GM12878 (cell line): ENCODE results near the gene FCHSD2. TPM values are rescaled to one million over a fixed set of nuclear protein-coding genes. Genes with fewer than 3 reads are reported as not detected.

Source experiments
- ATAC-seq: fragments of 200-7000 bp; cut with Tn5 transposase; 3 replicates; pipeline ENCODE4 v1.9.1; 2020; ENCODE audit warnings: mild to moderate bottlenecking, moderate library complexity
- BruUV-seq: library from RNA; stranded (reverse); fragments of 400-500 nt; replicated peaks from 2 replicates; lab custom pipeline; 2021; lab: Mats Ljungman, UMichigan
- CTCF ChIA-PET: fragments of 300-600 bp; sonication (Branson Sonifier 250); formaldehyde crosslinking; extraction: SDS; loops from one replicate; lab custom pipeline; 2021; ENCODE audit warnings: inconsistent platforms; lab: Yijun Ruan, JAX
- POLR2A ChIA-PET: fragments of 350-600 bp; formaldehyde crosslinking; extraction: SDS; loops from one replicate; lab custom pipeline; 2021; ENCODE audit warnings: inconsistent platforms; lab: Charles Lee
- RAD21 ChIA-PET: fragments of 300-600 bp; sonication (Branson Sonifier 250); formaldehyde crosslinking; loops from one replicate; lab custom pipeline; 2023; ENCODE audit warnings: antibody characterized with exemption; ENCODE audit not compliant: unreplicated experiment; lab: Charles Lee
- SMC1A ChIA-PET: fragments of 300-600 bp; sonication (Branson Sonifier 250); formaldehyde crosslinking; loops from one replicate; lab custom pipeline; 2023; ENCODE audit not compliant: unreplicated experiment, uncharacterized antibody; lab: Charles Lee
- DNase-seq: peaks from one replicate; pipeline ENCODE4 v3.0.0-alpha.2; 2011; ENCODE audit warnings: low read depth, low spot score
- FAIRE-seq: peaks from 3 replicates; lab custom pipeline; 2011; peaks lifted over from hg19 to GRCh38; lab: Jason Lieb, UNC
- H2AFZ ChIP-seq: 2 replicates; pipeline ENCODE4 v1.6.0; 2011; ENCODE audit warnings: low read depth, low read length, control low read depth; ENCODE audit not compliant: control insufficient read depth
- H3K27ac ChIP-seq: 2 replicates; pipeline ENCODE4 v1.5.1; 2011; ENCODE audit warnings: control low read depth; ENCODE audit not compliant: control insufficient read depth, insufficient read depth
- H3K27me3 ChIP-seq, 2 experiments: replicated peaks in 1 of 2; 2 replicates each; pipeline versions ENCODE4 v1.6.0 to v1.6.1; 2011; ENCODE audit warnings: low read length in 1 of 2; ENCODE audit not compliant: control insufficient read depth in 2 of 2, insufficient read depth in 2 of 2
- H3K36me3 ChIP-seq, 2 experiments: 2 replicates each; pipeline ENCODE4 v1.5.1; 2011; ENCODE audit warnings: low read length in 1 of 2; ENCODE audit not compliant: control insufficient read depth in 2 of 2, insufficient read depth in 2 of 2
- H3K4me1 ChIP-seq: 2 replicates; pipeline ENCODE4 v1.6.1; 2011; ENCODE audit warnings: mild to moderate bottlenecking, low read length, moderate library complexity, mixed read lengths; ENCODE audit not compliant: control insufficient read depth, insufficient read depth
- H3K4me2 ChIP-seq: 2 replicates; pipeline ENCODE4 v1.6.0; 2011; ENCODE audit warnings: control low read depth; ENCODE audit not compliant: control insufficient read depth, insufficient read depth
- H3K4me3 ChIP-seq: fragments of 200-600 bp; sonication (generic); 2 replicates; pipeline ENCODE4 v1.5.1; 2016
- H3K79me2 ChIP-seq: 2 replicates; pipeline ENCODE4 v1.6.0; 2011; ENCODE audit warnings: low read length; ENCODE audit not compliant: control insufficient read depth, insufficient read depth
- H3K9ac ChIP-seq: 2 replicates; pipeline ENCODE4 v1.8.0; 2011; ENCODE audit warnings: low read length, control low read depth, mixed read lengths; ENCODE audit not compliant: control insufficient read depth, insufficient read depth
- H3K9me3 ChIP-seq: replicated peaks from 3 replicates; pipeline ENCODE4 v1.5.1; 2011; ENCODE audit warnings: mild to moderate bottlenecking, low read length; ENCODE audit not compliant: control insufficient read depth, insufficient read depth
- H4K20me1 ChIP-seq: 2 replicates; pipeline ENCODE4 v1.6.0; 2011; ENCODE audit not compliant: control insufficient read depth, insufficient read depth
- FOXK2 ChIP-seq: fragments of 450-650 bp; IDR thresholded peaks from 2 replicates; pipeline ENCODE4 v1.6.1; 2017; ENCODE audit warnings: mild to moderate bottlenecking, moderate library complexity
- GATAD2B ChIP-seq: fragments of 450-650 bp; conservative IDR thresholded peaks from 2 replicates; pipeline ENCODE4 v1.6.1; 2017; ENCODE audit warnings: low read depth, mild to moderate bottlenecking, moderate library complexity
- KDM1A ChIP-seq: fragments of 200-600 bp; sonication (generic); IDR thresholded peaks from 2 replicates; pipeline ENCODE4 v1.6.1; 2016; ENCODE audit warnings: borderline replicate concordance
- NRF1 ChIP-seq: conservative IDR thresholded peaks from 2 replicates; pipeline ENCODE4 v1.6.1; 2011; ENCODE audit warnings: mild to moderate bottlenecking, low read depth, low read length, improper control_type of control experiment
- POLR2AphosphoS2 ChIP-seq: IDR thresholded peaks from 2 replicates; pipeline ENCODE4 v1.6.1; 2011; ENCODE audit warnings: low read depth, mild to moderate bottlenecking, low read length, improper control_type of control experiment, moderate library complexity
- RAD51 ChIP-seq: fragments of 450-650 bp; IDR thresholded peaks from 2 replicates; pipeline ENCODE4 v1.6.1; 2016; ENCODE audit warnings: moderate library complexity, mild to moderate bottlenecking, inconsistent platforms
- SMAD1 ChIP-seq: fragments of 450-650 bp; IDR thresholded peaks from 2 replicates; pipeline ENCODE4 v1.6.1; 2018; ENCODE audit warnings: mild to moderate bottlenecking, low read depth; ENCODE audit not compliant: partially characterized antibody
- SMAD5 ChIP-seq: IDR thresholded peaks from 2 replicates; pipeline ENCODE4 v1.6.1; 2016; ENCODE audit warnings: antibody characterized with exemption, low read depth
- SREBF2 ChIP-seq: IDR thresholded peaks from 2 replicates; pipeline ENCODE4 v1.6.1; 2012; ENCODE audit warnings: mild to moderate bottlenecking, low read length
- WGBS: methylation state at CpG from one replicate; pipeline ENCODE4 v1.1.6; 2016; ENCODE audit warnings: low lambda C conversion rate; ENCODE audit not compliant: insufficient replicate concordance, insufficient coverage; ENCODE audit errors: missing lambda C conversion rate; 5-methylcytosine and 5-hydroxymethylcytosine counted together
- in situ Hi-C: fragments of 300-500 bp; cut with MboI; formaldehyde crosslinking; loops from 9 replicates; pipeline ENCODE4 v1.14.3; 2018; ENCODE audit warnings: mixed read lengths
- intact Hi-C: fragments of 100-400 bp; cut with micrococcal nuclease; formaldehyde crosslinking; loops from one replicate; pipeline ENCODE4 v1.14.2; 2022; ENCODE audit not compliant: unreplicated experiment
- polyA plus RNA-seq, 11 experiments: library from polyadenylated mRNA; depleted of rRNA in 4 of 11; unstranded in 6 of 11; stranded (reverse) in 5 of 11; fragments of >200 nt; fragmentation: Nextera tagmentation in 4 of 11; fragmentation: Illumina TruSeq in 1 of 11; extraction: Ambion mirVana in 4 of 11; extraction: Trizol in 1 of 11; gene quantifications; 1 replicate in 1 of 11; 2 replicates in 10 of 11; pipeline versions ENCODE4 v1.2.1 to v1.2.3, GENCODE V29; 2011 to 2016; ENCODE audit warnings: inconsistent platforms in 2 of 11, missing spikeins in 2 of 11, low read depth in 1 of 11
- total RNA-seq, 4 experiments: library from RNA; depleted of rRNA in 3 of 4; stranded (reverse); fragments of >200 nt in 3 of 4; fragmentation: Illumina TruSeq in 1 of 4; extraction: Trizol in 1 of 4; gene quantifications; 2 replicates each; pipeline versions ENCODE4 v1.2.1 to v1.2.3, GENCODE V29; 2013 to 2021
- TF ChIP-seq, protein P1 (sequence below): fragments of 450-650 bp; IDR thresholded peaks from 2 replicates; pipeline ENCODE4 v1.6.1; 2017; ENCODE audit warnings: mild to moderate bottlenecking, low read depth, inconsistent platforms; ENCODE audit not compliant: poor library complexity, severe bottlenecking
- TF ChIP-seq, protein P2 (sequence below): fragments of 450-650 bp; IDR thresholded peaks from 2 replicates; pipeline ENCODE4 v1.6.1; 2016; ENCODE audit warnings: mild to moderate bottlenecking
- TF ChIP-seq, protein P3 (sequence below): IDR thresholded peaks from 2 replicates; pipeline ENCODE4 v1.6.1; 2012; ENCODE audit warnings: low read depth, low read length, improper control_type of control experiment
- TF ChIP-seq, protein P4 (sequence below): IDR thresholded peaks from 2 replicates; pipeline ENCODE4 v1.6.1; 2011; ENCODE audit warnings: low read depth, mild to moderate bottlenecking, low read length, moderate library complexity, borderline replicate concordance; ENCODE audit errors: extremely low read depth

The FCHSD2 gene
- total and polyA plus RNA-seq, 10 of the 15 experiments (the other 5 are each of a cell fraction or from before 2014, with no cell fraction given), result 13.2 to 89.8 (median 47.8) TPM

DNA sequence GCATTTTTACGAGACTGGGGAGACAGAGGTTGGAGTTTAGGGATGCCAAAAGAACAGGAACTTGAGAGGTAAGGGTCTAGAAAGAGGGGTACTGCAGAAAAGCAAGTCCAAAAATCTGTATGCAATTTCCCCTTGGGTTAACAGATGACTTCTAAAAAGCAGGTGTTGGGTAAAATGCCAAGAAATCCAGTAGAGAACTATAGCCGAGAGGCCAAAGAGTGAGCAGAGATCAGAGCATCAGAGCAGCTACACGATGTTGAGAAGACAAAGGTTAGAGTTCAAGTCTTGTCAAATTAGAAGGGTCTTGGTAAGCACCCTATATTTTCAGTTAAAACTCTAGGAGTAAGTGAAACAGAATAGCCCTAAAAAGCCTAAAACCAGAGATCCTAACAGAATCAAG lies 145.2 kb downstream of the FCHSD2 start:
- no peak for FAIRE-seq
- SMC1A ChIA-PET, result interaction anchor here (0.5 to 4.4 kb wide), 2 partner anchors 15 to 36 kb away, joined by 3 to 19 read pairs; no protein-coding TSS in a partner anchor
- RAD21 ChIA-PET, result no interaction called here
- POLR2A ChIA-PET, result no interaction called here
- no peak for DNase-seq
- BruUV-seq, result no TSS peak
- 81% methylated on average over 3 of the region's 3 CpGs for whole genome bisulfite sequencing
- H3K27ac ChIP-seq, result 0 out of 2 replicates have a peak overlapping the region, but pooled peaks have one; percentile 30
- H3K9me3 ChIP-seq, result peaks cover 5% of the 10 kb centered on the region
- peaks cover 5 to 13% of the 10 kb centered on the region in 2 experiments for H3K36me3 ChIP-seq
- intact Hi-C loops, result no loop called here
- peaks cover 4% of the 10 kb centered on the region for H3K4me1 ChIP-seq
- no peaks in the 10 kb centered on the region for H3K27me3 ChIP-seq
- H3K4me3 ChIP-seq, result peak overlapping the region; percentile 2; the same call in 1 of the 2 replicates
- H4K20me1 ChIP-seq, result no peaks in the 10 kb centered on the region
- TF ChIP-seq GATAD2B (no peak), FOXK2 (no peak), POLR2AphosphoS2 (no peak), SREBF2 (no peak), NRF1 (no peak), RAD51 (no peak), SMAD5 (no peak), KDM1A (no peak), SMAD1 (no peak)
- TF ChIP-seq, protein P1, sequence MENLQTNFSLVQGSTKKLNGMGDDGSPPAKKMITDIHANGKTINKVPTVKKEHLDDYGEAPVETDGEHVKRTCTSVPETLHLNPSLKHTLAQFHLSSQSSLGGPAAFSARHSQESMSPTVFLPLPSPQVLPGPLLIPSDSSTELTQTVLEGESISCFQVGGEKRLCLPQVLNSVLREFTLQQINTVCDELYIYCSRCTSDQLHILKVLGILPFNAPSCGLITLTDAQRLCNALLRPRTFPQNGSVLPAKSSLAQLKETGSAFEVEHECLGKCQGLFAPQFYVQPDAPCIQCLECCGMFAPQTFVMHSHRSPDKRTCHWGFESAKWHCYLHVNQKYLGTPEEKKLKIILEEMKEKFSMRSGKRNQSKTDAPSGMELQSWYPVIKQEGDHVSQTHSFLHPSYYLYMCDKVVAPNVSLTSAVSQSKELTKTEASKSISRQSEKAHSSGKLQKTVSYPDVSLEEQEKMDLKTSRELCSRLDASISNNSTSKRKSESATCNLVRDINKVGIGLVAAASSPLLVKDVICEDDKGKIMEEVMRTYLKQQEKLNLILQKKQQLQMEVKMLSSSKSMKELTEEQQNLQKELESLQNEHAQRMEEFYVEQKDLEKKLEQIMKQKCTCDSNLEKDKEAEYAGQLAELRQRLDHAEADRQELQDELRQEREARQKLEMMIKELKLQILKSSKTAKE, result no peak
- TF ChIP-seq, protein P2, sequence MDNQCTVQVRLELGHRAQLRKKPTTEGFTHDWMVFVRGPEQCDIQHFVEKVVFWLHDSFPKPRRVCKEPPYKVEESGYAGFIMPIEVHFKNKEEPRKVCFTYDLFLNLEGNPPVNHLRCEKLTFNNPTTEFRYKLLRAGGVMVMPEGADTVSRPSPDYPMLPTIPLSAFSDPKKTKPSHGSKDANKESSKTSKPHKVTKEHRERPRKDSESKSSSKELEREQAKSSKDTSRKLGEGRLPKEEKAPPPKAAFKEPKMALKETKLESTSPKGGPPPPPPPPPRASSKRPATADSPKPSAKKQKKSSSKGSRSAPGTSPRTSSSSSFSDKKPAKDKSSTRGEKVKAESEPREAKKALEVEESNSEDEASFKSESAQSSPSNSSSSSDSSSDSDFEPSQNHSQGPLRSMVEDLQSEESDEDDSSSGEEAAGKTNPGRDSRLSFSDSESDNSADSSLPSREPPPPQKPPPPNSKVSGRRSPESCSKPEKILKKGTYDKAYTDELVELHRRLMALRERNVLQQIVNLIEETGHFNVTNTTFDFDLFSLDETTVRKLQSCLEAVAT, result no peak
- TF ChIP-seq, protein P3, sequence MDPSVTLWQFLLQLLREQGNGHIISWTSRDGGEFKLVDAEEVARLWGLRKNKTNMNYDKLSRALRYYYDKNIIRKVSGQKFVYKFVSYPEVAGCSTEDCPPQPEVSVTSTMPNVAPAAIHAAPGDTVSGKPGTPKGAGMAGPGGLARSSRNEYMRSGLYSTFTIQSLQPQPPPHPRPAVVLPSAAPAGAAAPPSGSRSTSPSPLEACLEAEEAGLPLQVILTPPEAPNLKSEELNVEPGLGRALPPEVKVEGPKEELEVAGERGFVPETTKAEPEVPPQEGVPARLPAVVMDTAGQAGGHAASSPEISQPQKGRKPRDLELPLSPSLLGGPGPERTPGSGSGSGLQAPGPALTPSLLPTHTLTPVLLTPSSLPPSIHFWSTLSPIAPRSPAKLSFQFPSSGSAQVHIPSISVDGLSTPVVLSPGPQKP, result no peak
- TF ChIP-seq, protein P4, sequence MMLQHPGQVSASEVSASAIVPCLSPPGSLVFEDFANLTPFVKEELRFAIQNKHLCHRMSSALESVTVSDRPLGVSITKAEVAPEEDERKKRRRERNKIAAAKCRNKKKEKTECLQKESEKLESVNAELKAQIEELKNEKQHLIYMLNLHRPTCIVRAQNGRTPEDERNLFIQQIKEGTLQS, result no peak
- no peak overlapping the region for H3K9ac ChIP-seq
- no peak overlapping the region for H2AFZ ChIP-seq
- peak; percentile 23; the same call in 2 of the 3 replicates for ATAC-seq
- no peak overlapping the region for H3K4me2 ChIP-seq
- H3K79me2 ChIP-seq, result peaks cover 30% of the 10 kb centered on the region
- in situ Hi-C loops, result no loop called here
- CTCF ChIA-PET, result no interaction called here
